ENCODE data around the gene ZNF628.

ZNF628 gene

GRCh38 chr19:55527197-55528029 lies 51.0 kb downstream of the ZNF628 start:
- Histone ChIP-seq H3K4me3 (ENCODE audit: low read length) (no peak overlapping the region), H4K20me1 (ENCODE audit: insufficient read depth, low read length) (no peaks in the 10 kb centered on the region), H3K9me3 (ENCODE audit: insufficient read depth, low read length) (no peaks in the 10 kb centered on the region), H3K9ac (ENCODE audit: low read length) (no peak overlapping the region), H3K27me3 (ENCODE audit: low read depth, low read length) (peaks cover 3% of the 10 kb centered on the region; the same call in 1 of the 2 replicates), H2AFZ (ENCODE audit: low read depth, low read length) (no peak overlapping the region), H3K27ac (ENCODE audit: low read length) (no peak overlapping the region), H3K4me1 (ENCODE audit: low read length) (no peaks in the 10 kb centered on the region), H3K4me2 (ENCODE audit: low read length) (no peak overlapping the region), H3K36me3 (replicated peaks; ENCODE audit: low read depth, low read length) (no peaks in the 10 kb centered on the region), H3K79me2 (ENCODE audit: low read length) (no peaks in the 10 kb centered on the region)
- no peak for TF ChIP-seq CTCF (IDR thresholded peaks at IDR 0.05; ENCODE audit: low read depth, low read length)
- TF ChIP-seq EZH2phosphoT487 (IDR thresholded peaks at IDR 0.05; ENCODE audit: low read depth): no peak

- Histone ChIP-seq H3K27ac (ENCODE audit: low read length) (no peak overlapping the region), H3K27me3 (ENCODE audit: low read depth, low read length) (peaks cover 3% of the 10 kb centered on the region; the same call in 1 of the 2 replicates), H3K4me3 (ENCODE audit: low read length) (no peak overlapping the region), H3K4me1 (ENCODE audit: low read length) (no peaks in the 10 kb centered on the region), H3K36me3 (replicated peaks; ENCODE audit: low read depth, low read length) (no peaks in the 10 kb centered on the region), H3K9ac (ENCODE audit: low read length) (no peak overlapping the region), H2AFZ (ENCODE audit: low read depth, low read length) (no peak overlapping the region), H3K79me2 (ENCODE audit: low read length) (no peaks in the 10 kb centered on the region), H3K9me3 (ENCODE audit: insufficient read depth, low read length) (no peaks in the 10 kb centered on the region), H3K4me2 (ENCODE audit: low read length) (no peak overlapping the region), H4K20me1 (ENCODE audit: insufficient read depth, low read length) (no peaks in the 10 kb centered on the region)
- no peak for TF ChIP-seq CTCF (IDR thresholded peaks at IDR 0.05; ENCODE audit: low read depth, low read length)
- TF ChIP-seq EZH2phosphoT487 (IDR thresholded peaks at IDR 0.05; ENCODE audit: low read depth): no peak
Observed at GRCh38 chr19:55528030-55528803, 51.8 kb downstream of the ZNF628 start.

GRCh38 chr19:55529636-55530234 lies 53.3 kb downstream of the ZNF628 start:
- TF ChIP-seq EZH2phosphoT487 (IDR thresholded peaks at IDR 0.05; ENCODE audit: low read depth) (no peak), CTCF (IDR thresholded peaks at IDR 0.05; ENCODE audit: low read depth, low read length) (no peak)
- Histone ChIP-seq H4K20me1 (ENCODE audit: insufficient read depth, low read length) (no peaks in the 10 kb centered on the region), H3K4me2 (ENCODE audit: low read length) (no peak overlapping the region), H3K9ac (ENCODE audit: low read length) (no peak overlapping the region), H3K27me3 (ENCODE audit: low read depth, low read length) (no peaks in the 10 kb centered on the region), H3K9me3 (ENCODE audit: insufficient read depth, low read length) (no peaks in the 10 kb centered on the region), H3K4me1 (ENCODE audit: low read length) (no peaks in the 10 kb centered on the region), H3K27ac (ENCODE audit: low read length) (no peak overlapping the region), H3K36me3 (replicated peaks; ENCODE audit: low read depth, low read length) (no peaks in the 10 kb centered on the region), H3K79me2 (ENCODE audit: low read length) (no peaks in the 10 kb centered on the region), H2AFZ (ENCODE audit: low read depth, low read length) (no peak overlapping the region), H3K4me3 (ENCODE audit: low read length) (no peak overlapping the region)

- Histone ChIP-seq H3K9ac (ENCODE audit: low read length) (no peak overlapping the region), H3K27me3 (ENCODE audit: low read depth, low read length) (no peaks in the 10 kb centered on the region), H3K36me3 (replicated peaks; ENCODE audit: low read depth, low read length) (no peaks in the 10 kb centered on the region)
Observed at GRCh38 chr19:55530996-55531395, 54.6 kb downstream of the ZNF628 start.

More at GRCh38 chr19:55530996-55531395, 54.6 kb downstream of the ZNF628 start:
- H3K9me3 ChIP-seq (ENCODE audit: insufficient read depth, low read length): no peaks in the 10 kb centered on the region
- H3K4me1 ChIP-seq (ENCODE audit: low read length): no peaks in the 10 kb centered on the region
- H3K79me2 ChIP-seq (ENCODE audit: low read length): no peaks in the 10 kb centered on the region
- H3K27ac ChIP-seq (ENCODE audit: low read length): no peak overlapping the region
- H3K4me3 ChIP-seq (ENCODE audit: low read length): no peak overlapping the region
- no peak overlapping the region for H2AFZ ChIP-seq (ENCODE audit: low read depth, low read length)
- H3K4me2 ChIP-seq (ENCODE audit: low read length): no peak overlapping the region
- H4K20me1 ChIP-seq (ENCODE audit: insufficient read depth, low read length): no peaks in the 10 kb centered on the region
- TF ChIP-seq CTCF (IDR thresholded peaks at IDR 0.05; ENCODE audit: low read depth, low read length) (no peak), EZH2phosphoT487 (IDR thresholded peaks at IDR 0.05; ENCODE audit: low read depth) (no peak)

All from OCI-LY3 (cell line).